Left lung (tissue), 10 donors: ENCODE data around the gene FGFRL1. TPM values are rescaled to one million over a fixed set of nuclear protein-coding genes. Genes with fewer than 3 reads are reported as not detected.

Experiments used
- ATAC-seq: fragments of 200-7000 bp; cut with Tn5 transposase; one replicate; pipeline ENCODE4 v1.9.1; 2020; ENCODE audit warnings: moderate library complexity
- DNase-seq, 4 donors: peaks; one replicate each; pipeline ENCODE4 v3.0.0-alpha.2; 2013 to 2020
- H3K27ac ChIP-seq, 2 donors: fragments of 200-600 bp; sonication (generic) in 1 of 2; one replicate each; pipeline versions ENCODE4 v1.5.0 to v1.8.0; 2020 to 2021
- H3K27me3 ChIP-seq, 2 donors: fragments of 200-600 bp; sonication (generic) in 1 of 2; one replicate each; pipeline versions ENCODE4 v1.5.0 to v1.8.0; 2020 to 2021
- H3K36me3 ChIP-seq, 2 donors: fragments of 200-600 bp; sonication (generic) in 1 of 2; one replicate each; pipeline versions ENCODE4 v1.5.0 to v1.8.0; 2020 to 2021
- H3K4me1 ChIP-seq, 2 donors: fragments of 200-600 bp; one replicate each; pipeline ENCODE4 v1.8.0; 2021
- H3K4me3 ChIP-seq, 2 donors: fragments of 200-600 bp; sonication (generic) in 1 of 2; one replicate each; pipeline versions ENCODE4 v1.5.0 to v1.8.0; 2020 to 2021; ENCODE audit warnings: mild to moderate bottlenecking in 1 of 2
- H3K9me3 ChIP-seq, 2 donors: fragments of 200-600 bp; sonication (generic) in 1 of 2; one replicate each; pipeline versions ENCODE4 v1.5.0 to v1.8.0; 2020 to 2021
- CTCF ChIP-seq, 2 donors: fragments of 200-600 bp; sonication (generic) in 1 of 2; IDR thresholded peaks; one replicate each; pipeline versions ENCODE4 v1.5.0 to v1.8.0; 2021; ENCODE audit warnings: antibody characterized with exemption in 2 of 2
- intact Hi-C, 2 donors: fragments of 100-400 bp; cut with DNase I; formaldehyde crosslinking; loops; one replicate each; pipeline versions ENCODE4 v1.11.2 to v1.14.2; 2022
- polyA plus RNA-seq, 6 donors: library from polyadenylated mRNA; unstranded; fragments of 120-200 nt; gene quantifications; one replicate each; pipeline ENCODE4 v1.2.1, GENCODE V29; 2013; ENCODE audit not compliant: insufficient read length in 6 of 6
- total RNA-seq, 2 donors: library from RNA; stranded (reverse); fragmentation: NEBNext Ultra II Directional; extraction: Animal tissue kit (Norgen Biotek cat#: 25700); gene quantifications; one replicate each; pipeline ENCODE4 v1.2.1, GENCODE V29; 2021
- donor health status: DM: no; HTN: yes; CAD: no.
- donor health status: DM: no; HTN: no; CAD: no.

The FGFRL1 gene
- total and polyA plus RNA-seq, 8 donors: 16.3 to 31.2 (median 21.3) TPM

- TF ChIP-seq CTCF (IDR thresholded peaks at IDR 0.05): no peak
- no peak for ATAC-seq
Measured at GRCh38 chr4:1031956-1032795, 20.8 kb downstream of the FGFRL1 start.

GRCh38 chr4:1032861-1033260 is 21.4 kb downstream of the FGFRL1 start:
- intact Hi-C loops: no loop called here
- no peaks in the 10 kb centered on the region for H3K9me3 ChIP-seq
- no peaks in the 10 kb centered on the region for H3K36me3 ChIP-seq
- ATAC-seq (no peak), DNase-seq (no peak)
- H3K27me3 ChIP-seq: peaks cover 0 to 96% of the 10 kb centered on the region in 2 donors
- TF ChIP-seq CTCF (IDR thresholded peaks at IDR 0.05): no peak
- H3K27ac ChIP-seq: no peak overlapping the region
- H3K4me1 ChIP-seq: peaks cover 0 to 2% of the 10 kb centered on the region in 2 donors
- H3K4me3 ChIP-seq: no peak overlapping the region

More at GRCh38 chr4:1031956-1032795, 20.8 kb downstream of the FGFRL1 start:
- intact Hi-C loops: no loop called here
- Histone ChIP-seq H3K9me3 (no peaks in the 10 kb centered on the region), H3K4me1 (peaks cover 0 to 2% of the 10 kb centered on the region in 2 donors), H3K4me3 (no peak overlapping the region), H3K27ac (no peak overlapping the region), H3K27me3 (peaks cover 0 to 97% of the 10 kb centered on the region in 2 donors), H3K36me3 (no peaks in the 10 kb centered on the region)
- DNase-seq: no peak

DNA sequence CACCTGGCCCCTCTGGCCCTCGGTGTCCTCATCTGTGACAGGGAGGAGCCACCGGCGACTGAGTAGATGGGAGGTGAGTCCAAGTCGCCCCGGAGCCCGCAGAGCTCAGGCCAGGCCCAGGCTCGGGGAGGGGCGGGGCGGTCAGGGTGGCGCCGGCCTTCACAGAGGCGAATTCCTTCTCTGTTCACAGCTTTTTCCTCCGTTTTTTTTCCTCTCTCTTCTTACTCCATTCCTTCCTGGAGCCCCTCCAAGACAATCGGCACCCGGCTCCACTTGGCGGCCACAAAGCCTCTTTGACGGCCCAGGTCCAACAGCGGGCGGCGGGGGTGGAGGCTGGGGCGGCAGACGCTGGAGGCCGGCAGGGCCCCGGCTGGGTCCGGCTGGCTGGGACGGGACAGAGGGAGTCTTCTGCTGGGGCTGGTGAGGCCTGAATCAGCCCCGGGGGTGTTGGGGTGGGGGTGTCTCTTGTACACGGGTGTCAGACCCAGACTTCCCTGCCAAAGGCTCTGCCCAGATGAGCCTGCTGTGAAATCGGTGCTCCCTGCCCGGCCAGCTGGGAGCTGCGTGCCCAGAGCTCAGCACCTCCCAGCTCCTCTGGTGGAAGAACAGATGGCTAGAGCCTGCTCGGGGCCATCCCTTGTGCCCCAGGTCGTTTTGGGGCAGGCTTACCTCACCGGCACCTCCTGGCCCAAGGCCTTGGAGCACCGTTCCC is 22.6 kb downstream of the FGFRL1 start:
- peaks cover 0 to 85% of the 10 kb centered on the region in 2 donors for H3K27me3 ChIP-seq
- TF ChIP-seq CTCF (IDR thresholded peaks at IDR 0.05): no peak
- peaks cover 0 to 2% of the 10 kb centered on the region in 2 donors for H3K4me1 ChIP-seq
- H3K27ac ChIP-seq: no peak overlapping the region
- intact Hi-C loops: no loop called here
- no peaks in the 10 kb centered on the region for H3K9me3 ChIP-seq
- no peaks in the 10 kb centered on the region for H3K36me3 ChIP-seq
- no peak overlapping the region for H3K4me3 ChIP-seq
- peak in 1 of 4 donors; percentile 88 for DNase-seq
- ATAC-seq: peak; percentile 56

- no peak for TF ChIP-seq CTCF (IDR thresholded peaks at IDR 0.05)
- no peak for ATAC-seq
- no peaks in the 10 kb centered on the region for H3K36me3 ChIP-seq
- H3K27ac ChIP-seq: no peak overlapping the region
- intact Hi-C loops: no loop called here
- H3K4me3 ChIP-seq: no peak overlapping the region
- no peaks in the 10 kb centered on the region for H3K9me3 ChIP-seq
- DNase-seq: no peak
- peaks cover 0 to 81% of the 10 kb centered on the region in 2 donors for H3K27me3 ChIP-seq
- H3K4me1 ChIP-seq: peaks cover 0 to 6% of the 10 kb centered on the region in 2 donors
Measured at GRCh38 chr4:1035510-1035909, 24.1 kb downstream of the FGFRL1 start.

- no peak overlapping the region for H3K4me3 ChIP-seq
- ATAC-seq (no peak), DNase-seq (no peak)
- intact Hi-C loops: no loop called here
- TF ChIP-seq CTCF (IDR thresholded peaks at IDR 0.05): no peak
- H3K4me1 ChIP-seq: peaks cover 0 to 6% of the 10 kb centered on the region in 2 donors
- H3K27ac ChIP-seq: no peak overlapping the region
- H3K27me3 ChIP-seq: peaks cover 0 to 81% of the 10 kb centered on the region in 2 donors
- H3K36me3 ChIP-seq: no peaks in the 10 kb centered on the region
- H3K9me3 ChIP-seq: no peaks in the 10 kb centered on the region
Measured at GRCh38 chr4:1036095-1036494, 24.7 kb downstream of the FGFRL1 start.
